GM23338 (cell line): ENCODE measurements around the gene IQSEC3. TPM values are rescaled to one million over a fixed set of nuclear protein-coding genes. Genes with fewer than 3 reads are reported as not detected.

Experiments
- ATAC-seq: fragments of 200-7000 bp; cut with Tn5 transposase; 3 replicates; pipeline ENCODE4 v1.9.1; 2020
- DNase-seq: peaks from one replicate; pipeline ENCODE4 v3.0.0-alpha.2; 2015; ENCODE audit warnings: low spot score
- H2AFZ ChIP-seq: fragments of 200-600 bp; sonication (generic); 2 replicates; pipeline ENCODE4 v1.8.0; 2016; ENCODE audit warnings: antibody characterized with exemption, mild to moderate bottlenecking, moderate library complexity
- H3F3A ChIP-seq: fragments of 200-600 bp; sonication (generic); replicated peaks from 2 replicates; pipeline ENCODE4 v1.8.0; 2017; ENCODE audit warnings: antibody characterized with exemption, mixed run types, low read depth
- H3K27ac ChIP-seq: fragments of 200-600 bp; sonication (generic); 2 replicates; pipeline ENCODE4 v1.6.1; 2016; ENCODE audit warnings: low read depth
- H3K27me3 ChIP-seq: fragments of 200-600 bp; sonication (generic); 2 replicates; pipeline ENCODE4 v1.8.0; 2016; ENCODE audit warnings: mild to moderate bottlenecking, mixed run types, moderate library complexity; ENCODE audit not compliant: insufficient read depth
- H3K36me3 ChIP-seq: fragments of 200-600 bp; sonication (generic); 2 replicates; pipeline ENCODE4 v1.8.0; 2016; ENCODE audit warnings: mild to moderate bottlenecking; ENCODE audit not compliant: insufficient read depth
- H3K4me1 ChIP-seq: fragments of 200-600 bp; sonication (generic); 2 replicates; pipeline ENCODE4 v1.8.0; 2016; ENCODE audit warnings: mild to moderate bottlenecking, moderate library complexity; ENCODE audit not compliant: insufficient read depth
- H3K4me2 ChIP-seq: fragments of 200-600 bp; sonication (generic); 2 replicates; pipeline ENCODE4 v1.7.1; 2017; ENCODE audit warnings: mixed run types
- H3K4me3 ChIP-seq: fragments of 200-600 bp; sonication (generic); 2 replicates; pipeline ENCODE4 v1.6.1; 2016; ENCODE audit warnings: mixed run types
- H3K79me2 ChIP-seq: fragments of 200-600 bp; sonication (generic); replicated peaks from 2 replicates; pipeline ENCODE4 v1.8.0; 2017; ENCODE audit warnings: mild to moderate bottlenecking; ENCODE audit not compliant: insufficient read depth
- H3K9me2 ChIP-seq: fragments of 200-600 bp; sonication (generic); 2 replicates; pipeline ENCODE4 v1.8.0; 2017; ENCODE audit not compliant: insufficient read depth
- H4K20me1 ChIP-seq: fragments of 200-600 bp; sonication (generic); replicated peaks from 2 replicates; pipeline ENCODE4 v1.8.0; 2017; ENCODE audit warnings: mild to moderate bottlenecking; ENCODE audit not compliant: insufficient read depth
- H3K27ac Mint-ChIP-seq: 2 replicates; pipeline ENCODE4 v1.8.0; 2020; ENCODE audit warnings: inconsistent platforms, mild to moderate bottlenecking, moderate library complexity, mixed read lengths
- H3K27me3 Mint-ChIP-seq: 3 replicates; pipeline ENCODE4 v1.8.0; 2022; ENCODE audit warnings: low read depth, mild to moderate bottlenecking, moderate library complexity, mixed read lengths, inconsistent platforms; ENCODE audit not compliant: insufficient read depth, poor library complexity
- H3K36me3 Mint-ChIP-seq: 3 replicates; pipeline ENCODE4 v1.8.0; 2021; ENCODE audit warnings: low read depth, mild to moderate bottlenecking, inconsistent platforms, moderate library complexity, mixed read lengths
- H3K4me1 Mint-ChIP-seq: 3 replicates; pipeline ENCODE4 v1.8.0; 2020; ENCODE audit warnings: mild to moderate bottlenecking, inconsistent platforms, mixed read lengths
- H3K4me3 Mint-ChIP-seq: 3 replicates; pipeline ENCODE4 v1.8.0; 2021; ENCODE audit warnings: moderate library complexity, mild to moderate bottlenecking, inconsistent platforms, mixed read lengths
- H3K9me3 Mint-ChIP-seq: 3 replicates; pipeline ENCODE4 v1.8.0; 2020; ENCODE audit warnings: moderate library complexity, mild to moderate bottlenecking, inconsistent platforms, mixed read lengths
- CREB1 ChIP-seq: fragments of 250-450 bp; sonication (Bioruptor Pico); IDR thresholded peaks from 2 replicates; pipeline ENCODE4 v1.5.0; 2020; ENCODE audit warnings: low read depth, mild to moderate bottlenecking, moderate library complexity
- EZH2 ChIP-seq: fragments of 200-600 bp; sonication (generic); IDR thresholded peaks from one replicate; pipeline ENCODE4 v1.8.0; 2017; ENCODE audit warnings: antibody characterized with exemption, mild to moderate bottlenecking, low read depth; ENCODE audit not compliant: unreplicated experiment
- EZH2phosphoT487 ChIP-seq: fragments of 200-600 bp; sonication (generic); IDR thresholded peaks from one replicate; pipeline ENCODE4 v1.8.1; 2018; ENCODE audit warnings: antibody characterized with exemption; ENCODE audit not compliant: unreplicated experiment
- JUNB ChIP-seq: IDR thresholded peaks from one replicate; pipeline ENCODE4 v1.6.1; 2016; ENCODE audit warnings: antibody characterized with exemption; ENCODE audit not compliant: unreplicated experiment
- NANOG ChIP-seq: IDR thresholded peaks from 2 replicates; pipeline ENCODE4 v1.6.1; 2016; ENCODE audit warnings: antibody characterized with exemption, borderline replicate concordance
- POLR2AphosphoS5 ChIP-seq: IDR thresholded peaks from 2 replicates; pipeline ENCODE4 v1.6.1; 2016; ENCODE audit warnings: antibody characterized with exemption, low read depth
- STAT1 ChIP-seq: IDR thresholded peaks from one replicate; pipeline ENCODE4 v1.6.1; 2016; ENCODE audit warnings: antibody characterized with exemption; ENCODE audit not compliant: unreplicated experiment
- ZNF114 ChIP-seq: fragments of 250-450 bp; sonication (Bioruptor Pico); IDR thresholded peaks from 2 replicates; pipeline ENCODE4 v1.5.0; 2020; ENCODE audit warnings: mild to moderate bottlenecking, moderate library complexity
- ZNF331 ChIP-seq: fragments of 250-450 bp; sonication (Bioruptor Pico); IDR thresholded peaks from 2 replicates; pipeline ENCODE4 v1.5.0; 2020; ENCODE audit warnings: low read depth, mild to moderate bottlenecking, moderate library complexity
- polyA plus RNA-seq: library from polyadenylated mRNA; unstranded; fragments of >200 nt; fragmentation: Nextera tagmentation; extraction: Ambion mirVana; gene quantifications from 2 replicates; pipeline ENCODE4 v1.2.1, GENCODE V29; 2016
- total RNA-seq: library from RNA; depleted of rRNA; stranded (reverse); fragments of >200 nt; shearing (Covaris generic); gene quantifications from 2 replicates; pipeline ENCODE4 v1.2.3, GENCODE V29; 2014
- TF ChIP-seq, protein P1 (sequence below): IDR thresholded peaks from 2 replicates; pipeline ENCODE4 v1.6.1; 2016; ENCODE audit warnings: antibody characterized with exemption
- TF ChIP-seq, protein P2 (sequence below): IDR thresholded peaks from one replicate; pipeline ENCODE4 v1.6.1; 2018; ENCODE audit warnings: antibody characterized with exemption; ENCODE audit not compliant: unreplicated experiment
- TF ChIP-seq, protein P3 (sequence below): fragments of 250-450 bp; sonication (Bioruptor Pico); IDR thresholded peaks from 2 replicates; pipeline ENCODE4 v1.5.0; 2020; ENCODE audit warnings: mild to moderate bottlenecking, moderate library complexity
- TF ChIP-seq, protein P4 (sequence below), 2 experiments: fragments of 200-600 bp in 1 of 2; sonication (generic) in 1 of 2; conservative IDR thresholded peaks; 2 replicates each; pipeline versions ENCODE4 v1.5.1 to v1.6.1; 2016 to 2017; ENCODE audit warnings: antibody characterized with exemption in 2 of 2, low read depth in 2 of 2, mild to moderate bottlenecking in 2 of 2, moderate library complexity in 1 of 2

IQSEC3 gene
- total and polyA plus RNA-seq, 2 experiments from 2014 or later: 2.1 to 3.6 TPM

DNA sequence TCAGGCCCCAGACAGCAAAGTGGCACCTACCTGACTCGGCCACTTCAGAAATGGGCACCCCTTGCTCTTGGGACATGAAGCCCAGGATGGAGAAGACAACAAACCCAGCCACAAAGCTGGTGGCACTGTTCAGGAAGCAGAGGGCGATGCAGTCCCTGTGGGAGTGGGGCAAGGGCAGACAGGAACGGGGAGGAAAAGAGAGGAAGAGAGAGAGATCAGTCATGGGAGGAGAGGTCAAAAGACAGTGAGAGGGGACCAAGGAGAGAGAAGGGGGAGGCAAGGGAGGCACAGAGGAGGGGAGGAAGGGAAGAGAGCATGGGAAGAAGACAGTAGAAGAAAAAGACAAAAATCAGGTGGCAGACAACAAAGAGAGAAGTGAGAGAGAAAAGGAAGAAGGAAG, 130.8 kb downstream of the IQSEC3 start:
- no peak overlapping the region for H3K4me3 Mint-ChIP-seq
- H4K20me1 ChIP-seq: no peaks in the 10 kb centered on the region
- TF ChIP-seq STAT1 (no peak), EZH2 (no peak), NANOG (no peak), EZH2phosphoT487 (no peak), CREB1 (CRISPR knock-in tag) (no peak), ZNF114 (CRISPR knock-in tag) (no peak), POLR2AphosphoS5 (no peak), JUNB (no peak), ZNF331 (CRISPR knock-in tag) (no peak)
- TF ChIP-seq, protein P1, sequence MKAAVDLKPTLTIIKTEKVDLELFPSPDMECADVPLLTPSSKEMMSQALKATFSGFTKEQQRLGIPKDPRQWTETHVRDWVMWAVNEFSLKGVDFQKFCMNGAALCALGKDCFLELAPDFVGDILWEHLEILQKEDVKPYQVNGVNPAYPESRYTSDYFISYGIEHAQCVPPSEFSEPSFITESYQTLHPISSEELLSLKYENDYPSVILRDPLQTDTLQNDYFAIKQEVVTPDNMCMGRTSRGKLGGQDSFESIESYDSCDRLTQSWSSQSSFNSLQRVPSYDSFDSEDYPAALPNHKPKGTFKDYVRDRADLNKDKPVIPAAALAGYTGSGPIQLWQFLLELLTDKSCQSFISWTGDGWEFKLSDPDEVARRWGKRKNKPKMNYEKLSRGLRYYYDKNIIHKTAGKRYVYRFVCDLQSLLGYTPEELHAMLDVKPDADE: no peak
- TF ChIP-seq, protein P2, sequence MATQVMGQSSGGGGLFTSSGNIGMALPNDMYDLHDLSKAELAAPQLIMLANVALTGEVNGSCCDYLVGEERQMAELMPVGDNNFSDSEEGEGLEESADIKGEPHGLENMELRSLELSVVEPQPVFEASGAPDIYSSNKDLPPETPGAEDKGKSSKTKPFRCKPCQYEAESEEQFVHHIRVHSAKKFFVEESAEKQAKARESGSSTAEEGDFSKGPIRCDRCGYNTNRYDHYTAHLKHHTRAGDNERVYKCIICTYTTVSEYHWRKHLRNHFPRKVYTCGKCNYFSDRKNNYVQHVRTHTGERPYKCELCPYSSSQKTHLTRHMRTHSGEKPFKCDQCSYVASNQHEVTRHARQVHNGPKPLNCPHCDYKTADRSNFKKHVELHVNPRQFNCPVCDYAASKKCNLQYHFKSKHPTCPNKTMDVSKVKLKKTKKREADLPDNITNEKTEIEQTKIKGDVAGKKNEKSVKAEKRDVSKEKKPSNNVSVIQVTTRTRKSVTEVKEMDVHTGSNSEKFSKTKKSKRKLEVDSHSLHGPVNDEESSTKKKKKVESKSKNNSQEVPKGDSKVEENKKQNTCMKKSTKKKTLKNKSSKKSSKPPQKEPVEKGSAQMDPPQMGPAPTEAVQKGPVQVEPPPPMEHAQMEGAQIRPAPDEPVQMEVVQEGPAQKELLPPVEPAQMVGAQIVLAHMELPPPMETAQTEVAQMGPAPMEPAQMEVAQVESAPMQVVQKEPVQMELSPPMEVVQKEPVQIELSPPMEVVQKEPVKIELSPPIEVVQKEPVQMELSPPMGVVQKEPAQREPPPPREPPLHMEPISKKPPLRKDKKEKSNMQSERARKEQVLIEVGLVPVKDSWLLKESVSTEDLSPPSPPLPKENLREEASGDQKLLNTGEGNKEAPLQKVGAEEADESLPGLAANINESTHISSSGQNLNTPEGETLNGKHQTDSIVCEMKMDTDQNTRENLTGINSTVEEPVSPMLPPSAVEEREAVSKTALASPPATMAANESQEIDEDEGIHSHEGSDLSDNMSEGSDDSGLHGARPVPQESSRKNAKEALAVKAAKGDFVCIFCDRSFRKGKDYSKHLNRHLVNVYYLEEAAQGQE: no peak
- TF ChIP-seq, protein P3, sequence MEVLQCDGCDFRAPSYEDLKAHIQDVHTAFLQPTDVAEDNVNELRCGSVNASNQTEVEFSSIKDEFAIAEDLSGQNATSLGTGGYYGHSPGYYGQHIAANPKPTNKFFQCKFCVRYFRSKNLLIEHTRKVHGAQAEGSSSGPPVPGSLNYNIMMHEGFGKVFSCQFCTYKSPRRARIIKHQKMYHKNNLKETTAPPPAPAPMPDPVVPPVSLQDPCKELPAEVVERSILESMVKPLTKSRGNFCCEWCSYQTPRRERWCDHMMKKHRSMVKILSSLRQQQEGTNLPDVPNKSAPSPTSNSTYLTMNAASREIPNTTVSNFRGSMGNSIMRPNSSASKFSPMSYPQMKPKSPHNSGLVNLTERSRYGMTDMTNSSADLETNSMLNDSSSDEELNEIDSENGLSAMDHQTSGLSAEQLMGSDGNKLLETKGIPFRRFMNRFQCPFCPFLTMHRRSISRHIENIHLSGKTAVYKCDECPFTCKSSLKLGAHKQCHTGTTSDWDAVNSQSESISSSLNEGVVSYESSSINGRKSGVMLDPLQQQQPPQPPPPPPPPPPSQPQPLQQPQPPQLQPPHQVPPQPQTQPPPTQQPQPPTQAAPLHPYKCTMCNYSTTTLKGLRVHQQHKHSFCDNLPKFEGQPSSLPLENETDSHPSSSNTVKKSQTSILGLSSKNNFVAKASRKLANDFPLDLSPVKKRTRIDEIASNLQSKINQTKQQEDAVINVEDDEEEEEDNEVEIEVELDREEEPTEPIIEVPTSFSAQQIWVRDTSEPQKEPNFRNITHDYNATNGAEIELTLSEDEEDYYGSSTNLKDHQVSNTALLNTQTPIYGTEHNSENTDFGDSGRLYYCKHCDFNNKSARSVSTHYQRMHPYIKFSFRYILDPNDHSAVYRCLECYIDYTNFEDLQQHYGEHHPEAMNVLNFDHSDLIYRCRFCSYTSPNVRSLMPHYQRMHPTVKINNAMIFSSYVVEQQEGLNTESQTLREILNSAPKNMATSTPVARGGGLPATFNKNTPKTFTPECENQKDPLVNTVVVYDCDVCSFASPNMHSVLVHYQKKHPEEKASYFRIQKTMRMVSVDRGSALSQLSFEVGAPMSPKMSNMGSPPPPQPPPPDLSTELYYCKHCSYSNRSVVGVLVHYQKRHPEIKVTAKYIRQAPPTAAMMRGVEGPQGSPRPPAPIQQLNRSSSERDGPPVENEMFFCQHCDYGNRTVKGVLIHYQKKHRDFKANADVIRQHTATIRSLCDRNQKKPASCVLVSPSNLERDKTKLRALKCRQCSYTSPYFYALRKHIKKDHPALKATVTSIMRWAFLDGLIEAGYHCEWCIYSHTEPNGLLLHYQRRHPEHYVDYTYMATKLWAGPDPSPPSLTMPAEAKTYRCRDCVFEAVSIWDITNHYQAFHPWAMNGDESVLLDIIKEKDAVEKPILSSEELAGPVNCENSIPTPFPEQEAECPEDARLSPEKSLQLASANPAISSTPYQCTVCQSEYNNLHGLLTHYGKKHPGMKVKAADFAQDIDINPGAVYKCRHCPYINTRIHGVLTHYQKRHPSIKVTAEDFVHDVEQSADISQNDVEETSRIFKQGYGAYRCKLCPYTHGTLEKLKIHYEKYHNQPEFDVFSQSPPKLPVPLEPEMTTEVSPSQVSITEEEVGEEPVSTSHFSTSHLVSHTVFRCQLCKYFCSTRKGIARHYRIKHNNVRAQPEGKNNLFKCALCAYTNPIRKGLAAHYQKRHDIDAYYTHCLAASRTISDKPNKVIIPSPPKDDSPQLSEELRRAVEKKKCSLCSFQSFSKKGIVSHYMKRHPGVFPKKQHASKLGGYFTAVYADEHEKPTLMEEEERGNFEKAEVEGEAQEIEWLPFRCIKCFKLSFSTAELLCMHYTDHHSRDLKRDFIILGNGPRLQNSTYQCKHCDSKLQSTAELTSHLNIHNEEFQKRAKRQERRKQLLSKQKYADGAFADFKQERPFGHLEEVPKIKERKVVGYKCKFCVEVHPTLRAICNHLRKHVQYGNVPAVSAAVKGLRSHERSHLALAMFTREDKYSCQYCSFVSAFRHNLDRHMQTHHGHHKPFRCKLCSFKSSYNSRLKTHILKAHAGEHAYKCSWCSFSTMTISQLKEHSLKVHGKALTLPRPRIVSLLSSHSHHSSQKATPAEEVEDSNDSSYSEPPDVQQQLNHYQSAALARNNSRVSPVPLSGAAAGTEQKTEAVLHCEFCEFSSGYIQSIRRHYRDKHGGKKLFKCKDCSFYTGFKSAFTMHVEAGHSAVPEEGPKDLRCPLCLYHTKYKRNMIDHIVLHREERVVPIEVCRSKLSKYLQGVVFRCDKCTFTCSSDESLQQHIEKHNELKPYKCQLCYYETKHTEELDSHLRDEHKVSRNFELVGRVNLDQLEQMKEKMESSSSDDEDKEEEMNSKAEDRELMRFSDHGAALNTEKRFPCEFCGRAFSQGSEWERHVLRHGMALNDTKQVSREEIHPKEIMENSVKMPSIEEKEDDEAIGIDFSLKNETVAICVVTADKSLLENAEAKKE (CRISPR knock-in tag): no peak
- TF ChIP-seq, protein P4, sequence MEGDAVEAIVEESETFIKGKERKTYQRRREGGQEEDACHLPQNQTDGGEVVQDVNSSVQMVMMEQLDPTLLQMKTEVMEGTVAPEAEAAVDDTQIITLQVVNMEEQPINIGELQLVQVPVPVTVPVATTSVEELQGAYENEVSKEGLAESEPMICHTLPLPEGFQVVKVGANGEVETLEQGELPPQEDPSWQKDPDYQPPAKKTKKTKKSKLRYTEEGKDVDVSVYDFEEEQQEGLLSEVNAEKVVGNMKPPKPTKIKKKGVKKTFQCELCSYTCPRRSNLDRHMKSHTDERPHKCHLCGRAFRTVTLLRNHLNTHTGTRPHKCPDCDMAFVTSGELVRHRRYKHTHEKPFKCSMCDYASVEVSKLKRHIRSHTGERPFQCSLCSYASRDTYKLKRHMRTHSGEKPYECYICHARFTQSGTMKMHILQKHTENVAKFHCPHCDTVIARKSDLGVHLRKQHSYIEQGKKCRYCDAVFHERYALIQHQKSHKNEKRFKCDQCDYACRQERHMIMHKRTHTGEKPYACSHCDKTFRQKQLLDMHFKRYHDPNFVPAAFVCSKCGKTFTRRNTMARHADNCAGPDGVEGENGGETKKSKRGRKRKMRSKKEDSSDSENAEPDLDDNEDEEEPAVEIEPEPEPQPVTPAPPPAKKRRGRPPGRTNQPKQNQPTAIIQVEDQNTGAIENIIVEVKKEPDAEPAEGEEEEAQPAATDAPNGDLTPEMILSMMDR (conservative IDR thresholded peaks at IDR 0.05; ENCODE audit: low read depth in 2 of 2): no peak
- peaks cover 23% of the 10 kb centered on the region for H3K4me1 ChIP-seq
- ATAC-seq: no peak
- peaks cover 17% of the 10 kb centered on the region for H3K27me3 Mint-ChIP-seq
- no peaks in the 10 kb centered on the region for H3K9me2 ChIP-seq
- no peak for DNase-seq
- peaks cover 17% of the 10 kb centered on the region for H3K4me1 Mint-ChIP-seq
- H3K27me3 ChIP-seq: peaks cover 13% of the 10 kb centered on the region
- no peak overlapping the region for H3K4me3 ChIP-seq
- no peaks in the 10 kb centered on the region for H3K36me3 ChIP-seq
- no peak overlapping the region for H2AFZ ChIP-seq
- no peak overlapping the region for H3K27ac ChIP-seq
- no peaks in the 10 kb centered on the region for H3K79me2 ChIP-seq
- no peaks in the 10 kb centered on the region for H3K36me3 Mint-ChIP-seq
- H3K27ac Mint-ChIP-seq: no peak overlapping the region
- H3F3A ChIP-seq: no peaks in the 10 kb centered on the region
- H3K4me2 ChIP-seq: no peak overlapping the region
- peaks cover 6% of the 10 kb centered on the region; the same call in 2 of the 3 replicates for H3K9me3 Mint-ChIP-seq
